K562 (cell line): ENCODE measurements around the gene CDK5R1. TPM values are rescaled to one million over a fixed set of nuclear protein-coding genes. Genes with fewer than 3 reads are reported as not detected.

Source experiments
- CREB3 ChIP-seq: fragments of 450-650 bp; conservative IDR thresholded peaks from 2 replicates; pipeline ENCODE4 v1.6.1; 2016; ENCODE audit warnings: missing genetic modification characterization, low read depth, mild to moderate bottlenecking, missing compliant biosample characterization, moderate library complexity
- CTCFL ChIP-seq: IDR thresholded peaks from 2 replicates; pipeline ENCODE4 v1.6.1; 2011; ENCODE audit warnings: borderline replicate concordance, low read depth, mild to moderate bottlenecking, moderate library complexity, low read length; ENCODE audit not compliant: insufficient read depth, poor library complexity, severe bottlenecking
- E2F4 ChIP-seq: sonication (generic); formaldehyde crosslinking; IDR thresholded peaks from 2 replicates; pipeline ENCODE4 v1.8.0; 2022; ENCODE audit warnings: mild to moderate bottlenecking, low read depth, missing genetic modification reagents
- FOSL1 ChIP-seq: fragments of 200-800 bp; sonication (Bioruptor generic); conservative IDR thresholded peaks from 2 replicates; pipeline ENCODE4 v1.6.1; 2016; ENCODE audit warnings: missing genetic modification characterization, missing compliant biosample characterization
- KDM4B ChIP-seq, 2 experiments: fragments of 450-650 bp in 1 of 2; sonication (generic) in 1 of 2; IDR thresholded peaks; 2 replicates each; pipeline ENCODE4 v1.6.1; 2016 to 2017; ENCODE audit warnings: borderline replicate concordance in 2 of 2, antibody characterized with exemption in 1 of 2, low read depth in 1 of 2, mild to moderate bottlenecking in 1 of 2
- MAZ ChIP-seq, 2 experiments: fragments of 450-650 bp in 1 of 2; sonication (generic) in 1 of 2; formaldehyde crosslinking; IDR thresholded peaks in 1 of 2; conservative IDR thresholded peaks in 1 of 2; 2 replicates each; pipeline versions ENCODE4 v1.4.0 to v1.5.0; 2020; ENCODE audit warnings: mild to moderate bottlenecking in 1 of 2, missing genetic modification reagents in 1 of 2
- PYGO2 ChIP-seq: fragments of 450-650 bp; IDR thresholded peaks from 2 replicates; pipeline ENCODE4 v1.6.1; 2016; ENCODE audit warnings: mild to moderate bottlenecking, missing genetic modification characterization, moderate library complexity, missing compliant biosample characterization
- RBM22 ChIP-seq: fragments of 200-400 bp; formaldehyde crosslinking; IDR thresholded peaks from 2 replicates; pipeline ENCODE4 v1.6.1; 2018; ENCODE audit warnings: low read length, low read depth; ENCODE audit not compliant: poor library complexity, severe bottlenecking
- SMAD3 ChIP-seq: fragments of 450-650 bp; formaldehyde crosslinking; conservative IDR thresholded peaks from 2 replicates; pipeline ENCODE4 v1.4.0; 2020; ENCODE audit warnings: mild to moderate bottlenecking
- SRSF1 ChIP-seq: fragments of 200-400 bp; formaldehyde crosslinking; IDR thresholded peaks from 2 replicates; pipeline ENCODE4 v1.6.1; 2017; ENCODE audit warnings: mild to moderate bottlenecking, low read depth, low read length, moderate library complexity
- STAG1 ChIP-seq: sonication (generic); formaldehyde crosslinking; IDR thresholded peaks from 2 replicates; pipeline ENCODE4 v1.5.0; 2020; ENCODE audit warnings: missing genetic modification reagents, borderline replicate concordance
- TSHZ1 ChIP-seq: fragments of 250-450 bp; sonication (Bioruptor Pico); IDR thresholded peaks from 2 replicates; pipeline ENCODE4 v1.4.0; 2020; ENCODE audit warnings: mild to moderate bottlenecking, moderate library complexity
- U2AF2 ChIP-seq: fragments of 200-400 bp; formaldehyde crosslinking; optimal IDR thresholded peaks from 2 replicates; pipeline ENCODE3; 2017; ENCODE audit warnings: low read depth, mild to moderate bottlenecking, low read length
- ZKSCAN8 ChIP-seq: fragments of 200-800 bp; sonication (Bioruptor generic); IDR thresholded peaks from 2 replicates; pipeline ENCODE4 v1.6.1; 2016; ENCODE audit warnings: missing genetic modification characterization, missing compliant biosample characterization
- ZNF124 ChIP-seq: sonication (generic); formaldehyde crosslinking; IDR thresholded peaks from 2 replicates; pipeline ENCODE4 v1.8.1; 2022; ENCODE audit warnings: missing genetic modification reagents
- ZNF280A ChIP-seq: fragments of 450-650 bp; IDR thresholded peaks from 2 replicates; pipeline ENCODE4 v1.6.1; 2018; ENCODE audit warnings: mild to moderate bottlenecking, low read depth; ENCODE audit not compliant: partially characterized antibody
- ZNF780A ChIP-seq: fragments of 250-450 bp; sonication (Bioruptor Pico); IDR thresholded peaks from 2 replicates; pipeline ENCODE4 v1.5.0; 2021; ENCODE audit warnings: mild to moderate bottlenecking
- polyA plus RNA-seq, 8 experiments: library from polyadenylated mRNA; depleted of rRNA in 4 of 8; stranded (reverse) in 5 of 8; unstranded in 3 of 8; fragments of >200 nt; fragmentation: Nextera tagmentation in 2 of 8; fragmentation: Illumina TruSeq in 1 of 8; extraction: Ambion mirVana in 2 of 8; extraction: Trizol in 1 of 8; gene quantifications; 2 replicates each; pipeline versions ENCODE4 v1.2.1 to v1.2.3, GENCODE V29; 2011 to 2014; ENCODE audit warnings: inconsistent platforms in 1 of 8, missing spikeins in 1 of 8
- total RNA-seq, 7 experiments: library from RNA; depleted of rRNA in 6 of 7; stranded (reverse); fragments of >200 nt in 6 of 7; fragmentation: Illumina TruSeq in 2 of 7; extraction: Trizol in 2 of 7; gene quantifications; 2 replicates each; pipeline versions ENCODE4 v1.2.1 to v1.2.3, GENCODE V29; 2011 to 2021; ENCODE audit warnings: low replicate concordance in 1 of 7

The CDK5R1 gene
- total and polyA plus RNA-seq, 9 of the 15 experiments (the other 6 are each of a cell fraction or from before 2014, with no cell fraction given) = 0.10 to 4.8 (median 2.3) TPM

GRCh38 chr17:32486701-32487472 lies at the start of gene CDK5R1 (continued):
- TF ChIP-seq CREB3 = no peak
- no peak for TF ChIP-seq ZKSCAN8
- no peak for TF ChIP-seq SRSF1
- no peak for TF ChIP-seq E2F4 (CRISPR knock-in tag)
- peak in 1 of 2 experiments; percentile 54; a peak in 1 of 4 replicates for TF ChIP-seq MAZ (CRISPR knock-in tag; conservative IDR thresholded peaks at IDR 0.05 in 1 of 2, IDR thresholded peaks at IDR 0.05 in 1 of 2)
- no peak for TF ChIP-seq ZNF124 (CRISPR knock-in tag)
- TF ChIP-seq FOSL1 = no peak
- no peak for TF ChIP-seq TSHZ1 (CRISPR knock-in tag)
- TF ChIP-seq KDM4B (IDR thresholded peaks at IDR 0.05; ENCODE audit: borderline replicate concordance in 2 of 2, low read depth in 1 of 2) = no peak
- TF ChIP-seq PYGO2 (tag) = no peak
- no peak for TF ChIP-seq ZNF280A
- TF ChIP-seq CTCFL = peak; percentile 9
- no peak for TF ChIP-seq SMAD3
- no peak for TF ChIP-seq U2AF2
- no peak for TF ChIP-seq ZNF780A (CRISPR knock-in tag)
- no peak for TF ChIP-seq STAG1
- no peak for TF ChIP-seq RBM22
